AML-193 (cell line): Measurements from ENCODE around the gene IQGAP3.

Source experiments
- DNase-seq, 2 experiments: peaks; one replicate each; lab custom pipeline; 2025; lab: John Stamatoyannopoulos, UW

Gene IQGAP3

DNA sequence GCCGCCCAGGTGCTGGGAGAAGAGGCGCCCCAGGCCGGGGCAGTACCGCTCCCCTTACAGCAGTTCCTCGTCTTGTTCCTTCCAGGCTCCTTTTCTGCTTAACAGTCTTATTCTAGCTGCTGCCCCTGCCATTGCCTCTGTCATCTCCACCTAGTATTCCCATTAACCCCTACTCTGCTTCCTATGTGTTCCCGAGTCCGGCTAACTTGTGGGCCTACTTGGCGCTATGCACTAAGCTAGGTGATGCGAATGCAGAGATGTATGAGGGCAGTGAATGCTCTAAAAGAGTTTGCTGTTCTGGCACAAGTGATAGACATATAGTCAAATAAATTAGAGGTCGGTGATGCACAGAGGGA lies 276 bp upstream of the IQGAP3 start:
- DNase-seq = no peak

DNA sequence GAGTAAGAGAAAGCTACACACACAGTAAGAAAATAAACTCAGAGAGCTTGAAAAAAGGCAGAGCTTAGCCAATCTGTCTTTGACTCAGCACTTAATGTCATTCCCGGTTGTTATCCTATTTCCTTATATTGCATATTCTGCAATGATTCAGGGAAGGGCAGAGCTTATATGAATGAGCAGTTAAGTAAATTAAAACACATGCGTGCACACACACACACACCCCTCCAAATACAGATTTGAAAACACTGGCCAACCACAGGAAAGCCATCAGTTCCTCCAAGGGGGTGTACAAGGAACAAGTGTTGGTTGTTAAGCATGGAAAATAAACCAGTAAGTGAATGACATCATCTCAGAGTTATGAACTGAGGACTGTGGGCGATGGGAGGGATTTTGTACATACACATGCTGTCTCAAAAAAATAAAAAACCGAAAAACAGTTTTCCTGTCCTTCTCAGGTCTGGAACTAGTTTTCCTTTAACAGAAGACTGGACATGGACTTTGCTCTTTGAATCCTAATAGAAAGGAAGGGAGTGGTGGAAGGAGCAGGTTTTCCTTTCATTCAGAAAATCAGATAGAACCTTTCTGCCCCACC lies 1.0 kb downstream of the IQGAP3 start:
- DNase-seq = peak; percentile 15 to 34

DNA sequence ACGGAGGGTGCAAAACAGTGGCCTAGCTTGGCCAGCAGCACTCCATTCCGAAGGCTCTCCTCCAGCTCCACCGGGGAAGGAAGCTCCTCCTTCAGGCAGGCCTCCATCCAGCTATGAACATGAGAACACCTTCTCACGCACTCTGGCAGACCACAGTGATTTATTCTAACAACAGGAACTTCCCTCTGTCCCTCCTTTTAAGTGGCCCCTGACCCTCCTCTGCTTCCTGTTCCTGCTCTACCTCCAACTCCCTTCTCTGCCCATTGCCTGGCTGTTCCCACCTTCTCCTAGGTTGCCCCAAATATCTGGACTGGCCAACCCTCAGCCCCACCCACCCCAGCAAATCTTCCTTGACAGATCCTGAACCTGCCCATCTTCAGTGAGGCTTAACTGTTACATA lies 5.9 kb downstream of the IQGAP3 start:
- no peak for DNase-seq

DNA sequence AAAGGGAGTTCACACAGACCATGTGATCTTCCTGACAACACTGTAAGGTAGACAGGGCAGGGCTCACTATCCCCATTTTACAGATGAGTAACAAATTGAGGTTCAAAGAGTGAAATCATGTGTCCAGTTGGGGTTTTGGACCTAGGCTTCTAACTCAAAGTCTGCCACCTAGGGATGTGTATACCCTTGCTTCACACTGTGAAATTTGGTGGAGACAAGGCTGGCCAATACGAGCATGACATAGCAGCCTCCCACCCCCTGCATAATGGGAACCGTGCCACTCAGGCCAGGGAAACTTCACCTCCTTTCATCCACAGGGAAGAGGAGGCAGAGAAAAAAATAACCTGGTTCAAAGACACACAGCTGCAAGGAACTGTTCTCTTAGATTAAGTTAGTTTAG lies 6.8 kb downstream of the IQGAP3 start:
- no peak for DNase-seq

DNA sequence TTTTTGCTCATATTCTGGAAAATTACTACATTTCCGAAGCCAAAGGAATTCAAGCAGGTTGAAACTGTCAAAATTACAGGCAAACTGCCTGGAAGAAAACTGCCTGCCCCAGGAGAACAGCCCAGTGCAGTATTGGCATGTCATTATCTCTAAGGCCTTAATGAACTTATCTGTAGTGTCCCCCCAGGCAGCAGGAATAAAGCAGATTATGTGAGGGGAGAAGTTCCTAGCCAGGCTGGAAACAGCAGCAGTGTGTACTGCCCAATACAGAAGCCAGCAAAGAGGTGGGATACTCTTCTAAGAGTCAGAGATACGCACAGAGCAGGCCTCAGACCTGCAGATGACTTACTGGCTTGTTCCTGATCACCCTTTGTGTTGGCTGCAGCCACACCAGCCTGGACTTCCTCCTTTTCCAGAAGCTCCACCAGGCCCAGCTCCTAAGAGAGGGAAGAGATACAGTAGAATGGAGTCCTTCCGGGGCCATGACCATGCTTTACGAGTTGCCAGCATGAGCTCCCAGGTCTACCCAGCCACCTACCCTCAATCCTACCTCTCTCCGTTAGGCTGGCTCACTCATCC lies 11.7 kb downstream of the IQGAP3 start:
- DNase-seq = no peak

DNA sequence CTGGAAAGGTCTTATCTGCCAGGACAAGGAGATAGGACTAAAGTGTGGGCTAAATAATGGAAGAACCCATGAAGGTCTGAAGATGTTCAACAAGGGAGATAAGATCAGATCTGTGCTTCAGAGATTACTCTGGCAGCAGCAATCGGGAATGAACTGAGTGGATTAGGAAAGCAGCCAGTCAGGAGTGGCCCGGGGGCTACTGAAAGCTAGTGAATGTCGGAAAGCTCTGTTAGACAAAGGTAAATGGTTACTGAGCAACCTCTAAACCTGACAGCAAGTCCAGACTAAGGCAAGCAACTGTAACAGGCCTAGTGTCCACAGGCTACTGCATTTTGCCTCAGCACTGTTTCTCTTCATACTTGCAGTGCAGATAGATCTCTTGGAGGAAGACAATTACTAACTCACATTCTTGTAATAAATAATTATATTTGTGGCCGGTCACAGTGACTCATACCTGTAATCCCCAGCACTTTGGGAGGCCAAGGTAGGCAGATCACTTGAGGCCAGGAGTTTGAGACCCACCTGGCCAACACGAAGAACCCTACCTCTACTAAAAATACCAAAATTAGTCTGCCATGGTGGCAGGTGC lies 12.5 kb downstream of the IQGAP3 start:
- DNase-seq = no peak

DNA sequence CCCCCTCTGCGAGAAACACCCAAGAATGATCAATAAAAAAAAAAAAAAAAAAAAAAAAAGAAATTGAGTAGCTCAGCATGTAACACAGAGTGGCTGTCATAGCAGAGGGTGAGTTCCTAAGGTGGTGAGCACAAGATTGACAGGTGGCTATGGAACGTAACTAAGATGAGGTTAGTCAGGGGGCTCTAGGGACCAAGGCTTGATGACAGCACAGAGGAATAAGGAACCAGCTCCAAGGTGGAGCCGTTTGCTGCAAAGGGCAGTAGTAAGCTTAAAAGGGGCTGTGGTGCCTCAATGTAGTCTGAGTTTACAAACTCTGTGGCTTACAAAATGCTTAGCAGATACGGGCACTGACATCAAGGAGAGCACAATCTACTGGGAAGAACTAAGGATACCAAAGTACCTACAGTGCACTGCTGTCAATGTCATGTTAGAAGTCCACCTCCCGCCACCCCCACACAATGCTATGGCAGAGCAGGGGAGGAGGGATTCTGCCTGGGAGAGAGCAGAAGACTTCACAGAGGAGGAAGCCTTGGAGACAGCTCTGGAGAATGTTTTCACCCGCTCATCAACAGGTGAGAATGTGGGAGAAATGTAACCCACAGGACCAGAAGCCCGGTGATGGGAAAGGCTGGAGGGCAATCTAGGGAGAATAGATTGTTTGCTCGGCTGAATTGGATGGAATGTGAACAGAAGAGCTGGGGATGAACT lies 13.1 kb downstream of the IQGAP3 start:
- no peak for DNase-seq

DNA sequence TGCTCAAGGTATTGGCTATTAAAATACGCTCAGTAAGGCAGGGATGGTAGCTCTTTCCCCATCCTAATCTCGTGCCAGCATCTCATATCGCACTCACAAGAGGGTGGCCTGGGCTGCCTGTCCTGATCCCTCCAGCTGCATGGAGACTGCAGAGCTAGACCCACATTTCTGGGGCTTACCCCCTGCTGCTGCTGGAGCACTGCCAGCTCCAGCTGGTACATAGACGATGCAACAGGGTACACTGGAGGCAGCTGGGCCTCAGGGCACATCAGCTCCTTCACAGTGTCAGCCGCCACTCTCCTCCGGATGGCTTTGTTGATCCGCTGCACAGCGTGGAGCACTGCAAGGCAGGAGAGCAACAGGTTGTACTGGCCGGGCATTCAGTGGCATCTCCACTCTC lies 16.0 kb downstream of the IQGAP3 start:
- no peak for DNase-seq

DNA sequence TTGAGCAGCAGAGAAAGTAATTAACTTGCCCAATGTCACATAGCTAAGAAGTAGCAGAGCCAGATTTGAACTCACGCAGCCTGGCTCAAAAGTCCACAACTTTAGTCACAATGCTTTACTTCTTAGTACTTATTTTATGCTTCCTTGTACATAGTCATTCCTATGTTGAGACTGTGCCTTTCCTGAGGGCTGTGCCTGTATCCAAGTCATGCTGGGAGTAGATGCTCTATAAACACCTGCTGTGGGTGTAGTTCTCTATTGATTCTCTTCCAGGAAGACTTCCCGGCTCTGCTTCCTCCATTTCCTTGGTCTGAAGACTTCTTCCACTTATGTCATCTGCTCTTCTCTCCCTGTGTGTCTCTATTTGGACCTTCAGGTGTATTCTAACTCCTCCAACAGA lies 16.6 kb downstream of the IQGAP3 start:
- no peak for DNase-seq

DNA sequence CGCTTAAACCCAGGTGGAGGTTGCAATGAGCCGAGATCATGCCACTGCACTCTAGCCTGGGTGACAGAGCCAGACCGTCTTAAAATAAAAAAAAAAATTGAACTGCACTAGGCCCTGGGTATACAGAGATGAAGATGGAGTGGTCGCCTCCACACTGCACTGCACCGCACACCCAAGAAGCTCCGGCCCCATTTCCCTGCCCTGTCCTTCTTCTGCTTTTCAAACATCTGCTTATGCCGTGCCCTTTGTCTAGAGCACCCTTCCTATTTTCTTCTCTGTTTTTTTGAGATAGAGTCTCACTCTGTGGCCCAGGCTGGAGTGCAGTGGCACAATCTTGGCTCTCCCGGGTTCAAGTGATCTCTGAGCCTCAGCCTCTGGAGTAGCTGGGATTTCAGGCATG lies 17.4 kb downstream of the IQGAP3 start:
- no peak for DNase-seq

DNA sequence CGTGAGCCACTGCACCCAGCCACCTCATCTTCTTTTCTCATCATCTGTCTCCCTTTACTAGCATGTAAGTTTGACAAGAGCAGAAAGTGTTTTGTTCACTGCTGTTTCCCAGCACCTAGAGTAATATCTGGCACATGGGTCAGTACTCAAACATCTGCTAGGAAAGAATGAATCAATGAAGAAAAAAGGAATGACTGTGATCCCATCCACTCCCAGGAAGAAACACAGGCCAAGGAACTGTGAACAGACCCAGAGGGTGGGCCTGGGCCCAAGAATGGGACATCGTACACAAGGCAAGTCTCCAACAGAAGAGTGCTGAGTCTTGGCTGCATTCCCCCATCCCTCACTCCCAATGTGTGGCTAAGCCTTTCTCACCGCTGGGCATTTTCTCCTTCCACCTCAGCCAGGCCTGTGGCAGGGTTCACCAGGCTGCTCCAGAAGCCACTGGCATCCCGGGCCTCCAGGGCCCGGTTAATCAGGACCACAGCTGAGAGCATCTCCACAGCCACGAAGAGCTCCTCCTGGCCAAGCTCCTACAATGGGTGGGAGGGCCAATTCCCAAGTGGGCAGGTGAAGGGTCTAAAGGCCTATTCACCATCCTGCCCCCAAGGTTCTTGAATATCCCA lies 18.4 kb downstream of the IQGAP3 start:
- no peak for DNase-seq

DNA sequence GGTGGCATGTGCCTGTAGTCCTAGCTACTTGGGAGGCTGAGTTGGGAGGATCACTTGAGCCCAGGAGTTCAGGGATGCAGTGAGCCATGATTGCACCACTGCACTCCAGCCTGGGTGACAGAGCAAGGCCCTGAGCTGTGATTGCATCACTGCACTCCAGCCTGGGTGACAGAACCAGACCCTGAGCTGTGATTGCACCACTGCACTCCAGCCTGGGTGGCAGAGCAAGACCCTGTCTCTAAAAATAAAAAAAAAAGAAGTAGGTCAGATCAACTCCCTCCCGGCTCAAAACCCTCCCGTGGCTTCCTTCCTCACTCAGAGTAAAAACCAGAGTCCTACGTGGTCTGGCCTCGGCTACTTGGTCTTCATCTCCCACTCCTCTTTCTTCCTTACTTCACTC lies 19.4 kb downstream of the IQGAP3 start:
- DNase-seq = peak; percentile 67 to 72

DNA sequence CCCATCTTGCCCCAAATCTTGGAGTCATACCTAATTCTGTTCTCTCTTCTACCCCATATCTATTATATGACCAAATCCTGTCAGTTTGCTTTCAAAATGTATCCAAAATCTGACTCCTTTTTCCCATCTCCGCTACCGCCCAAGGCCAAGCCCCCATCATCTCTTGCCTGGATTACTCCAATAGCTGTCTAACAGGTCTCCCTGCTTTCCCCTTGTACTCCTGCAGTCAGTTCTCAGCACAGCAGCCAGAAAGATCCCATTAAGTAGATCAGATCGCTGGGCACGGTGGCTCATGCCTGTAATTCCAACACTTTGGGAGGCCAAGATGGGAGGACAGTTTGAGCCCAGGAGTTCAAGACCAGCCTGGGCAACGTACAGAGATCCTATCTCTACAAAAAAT lies 19.8 kb downstream of the IQGAP3 start:
- DNase-seq = no peak

DNA sequence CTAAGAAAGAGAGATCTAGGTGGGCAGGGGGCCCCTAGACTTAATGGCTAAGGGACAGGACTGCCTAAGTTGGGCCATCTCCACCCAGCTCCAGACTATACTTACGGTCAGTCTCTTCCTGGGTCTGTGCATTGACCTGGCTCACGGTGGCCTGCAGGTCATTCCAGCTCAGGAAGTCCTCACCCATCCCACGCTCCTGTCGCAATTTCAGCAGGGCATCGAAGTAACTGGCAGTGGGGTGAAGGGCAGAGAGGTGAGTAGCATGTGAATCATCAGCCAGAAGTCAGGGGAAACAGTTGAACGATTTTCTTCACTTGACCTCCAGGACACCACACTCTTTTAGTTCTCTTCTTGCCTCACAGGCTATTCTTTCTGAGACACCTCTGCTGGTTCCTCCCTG lies 20.5 kb downstream of the IQGAP3 start:
- DNase-seq = peak; percentile 29 to 42

DNA sequence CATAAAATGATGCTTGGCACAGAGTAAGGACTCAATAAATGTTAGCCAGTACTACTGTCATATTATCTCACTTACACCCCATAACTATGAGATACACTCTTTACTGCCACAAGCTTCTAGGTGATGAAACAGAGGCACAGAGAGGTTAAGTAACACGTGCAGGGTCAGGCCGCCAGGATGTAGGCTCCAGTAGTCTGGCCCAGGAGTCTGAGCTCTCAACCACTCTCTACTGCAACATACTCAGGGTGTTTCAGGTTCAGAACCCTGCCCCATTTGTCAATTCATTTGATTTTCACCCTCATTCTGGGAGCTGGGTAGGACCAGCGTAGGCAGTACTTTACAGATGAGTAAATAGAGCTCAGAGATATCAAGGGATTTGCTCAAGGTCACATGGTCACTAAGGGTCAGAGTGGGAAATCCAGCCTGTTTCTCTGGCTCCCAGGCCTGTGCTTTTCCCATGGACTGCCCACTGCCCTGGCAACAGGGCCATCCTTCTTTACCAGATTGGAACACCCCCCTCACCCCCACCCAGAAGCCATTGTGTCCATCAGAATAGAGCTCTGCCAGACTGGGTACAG lies 21.2 kb downstream of the IQGAP3 start:
- peak in 1 of 2 experiments; percentile 4 for DNase-seq

DNA sequence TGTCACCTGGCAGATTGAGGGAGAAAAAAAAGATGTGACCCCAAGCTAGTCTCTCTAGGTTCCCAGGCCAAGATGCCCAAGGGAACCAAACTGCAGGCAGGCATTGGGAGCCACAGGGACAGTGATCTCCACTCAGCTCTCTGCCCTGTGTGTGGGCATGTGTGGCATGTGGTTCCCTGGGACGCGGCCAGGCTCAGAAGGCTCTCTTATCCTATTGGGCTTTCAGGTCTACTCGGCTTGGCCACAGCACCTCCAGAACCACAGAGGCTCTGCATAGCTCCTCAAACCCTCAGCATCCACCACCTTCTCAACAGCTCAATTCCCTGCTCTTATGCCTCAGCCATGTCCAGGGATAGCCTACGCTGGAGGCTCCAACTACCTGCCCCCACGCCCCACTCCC lies 22.0 kb downstream of the IQGAP3 start:
- no peak for DNase-seq

DNA sequence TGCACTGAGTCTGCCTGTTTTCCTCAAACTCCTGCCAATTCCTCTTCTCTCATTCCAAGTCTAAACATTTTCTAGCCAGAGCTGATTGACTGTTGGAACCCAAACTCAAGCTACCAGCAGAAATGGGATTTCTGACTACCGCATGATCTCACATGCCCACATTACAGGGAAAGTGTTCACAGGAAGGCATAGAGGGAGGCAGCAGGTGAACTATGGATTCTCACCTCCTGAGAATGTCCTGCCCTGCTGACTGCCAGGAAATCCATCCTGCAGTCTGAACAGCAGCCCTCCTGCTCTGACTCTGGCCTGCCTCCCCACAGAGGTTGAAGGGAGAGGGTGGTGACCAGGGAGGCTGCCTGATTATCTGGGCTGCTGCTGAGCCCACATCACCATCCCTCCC lies 22.5 kb downstream of the IQGAP3 start:
- DNase-seq = no peak

DNA sequence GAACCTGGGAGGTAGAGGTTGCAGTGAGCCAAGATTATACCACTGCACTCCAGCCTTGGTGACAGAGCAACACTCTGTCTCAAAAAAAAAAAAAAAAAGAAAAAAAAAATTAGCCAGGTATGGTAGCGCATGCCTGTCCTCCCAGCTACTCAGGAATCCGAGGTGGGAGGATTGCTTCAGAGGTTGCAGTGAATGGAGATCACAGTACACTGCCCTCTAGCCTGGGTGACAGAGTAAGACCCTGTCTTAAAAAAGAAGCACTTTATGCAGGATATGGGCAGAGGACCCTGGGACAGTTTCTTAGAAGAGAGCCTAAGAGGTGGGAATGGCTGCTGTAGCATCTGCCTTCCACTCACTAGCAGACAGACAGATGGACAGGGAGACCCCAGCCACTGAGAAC lies 23.0 kb downstream of the IQGAP3 start:
- DNase-seq = no peak

DNA sequence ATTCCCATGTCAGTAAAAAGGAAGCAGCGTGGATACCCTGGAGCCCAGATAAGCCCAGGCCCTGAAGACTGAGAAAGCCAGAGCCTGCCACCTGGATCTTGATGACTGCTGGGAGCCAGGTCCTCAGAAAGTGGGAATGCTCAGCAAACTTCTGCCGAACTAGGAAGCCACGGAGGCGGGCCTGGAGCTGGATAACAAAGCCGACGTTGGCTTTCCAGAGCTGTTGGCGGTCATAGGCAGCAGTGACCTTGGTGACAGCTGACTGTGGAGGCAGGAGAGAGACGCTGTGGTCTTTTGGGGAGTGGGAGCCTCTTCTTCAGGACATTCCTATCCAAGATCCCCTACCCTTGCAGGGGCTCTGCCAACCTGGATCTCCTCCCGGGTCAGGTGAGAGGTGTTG lies 24.4 kb downstream of the IQGAP3 start:
- no peak for DNase-seq

DNA sequence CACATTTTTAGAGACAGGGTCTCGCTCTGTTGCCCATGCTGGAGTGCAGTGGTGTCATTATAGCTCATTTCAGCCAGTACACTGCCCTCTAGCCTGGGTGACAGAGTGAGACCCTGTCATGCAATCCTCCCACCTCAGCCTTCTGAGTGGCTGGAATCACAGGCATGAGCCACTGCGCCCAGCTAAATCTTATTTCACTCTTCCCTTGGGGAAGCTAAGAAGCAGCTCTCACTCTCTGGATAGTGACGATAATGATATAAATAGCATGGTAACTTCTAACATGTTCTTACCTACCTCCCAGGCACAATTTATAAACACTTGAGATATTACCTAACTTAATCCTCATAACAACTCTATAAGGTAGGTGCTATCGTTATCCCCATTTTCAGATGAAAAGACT lies 24.9 kb downstream of the IQGAP3 start:
- DNase-seq = no peak

DNA sequence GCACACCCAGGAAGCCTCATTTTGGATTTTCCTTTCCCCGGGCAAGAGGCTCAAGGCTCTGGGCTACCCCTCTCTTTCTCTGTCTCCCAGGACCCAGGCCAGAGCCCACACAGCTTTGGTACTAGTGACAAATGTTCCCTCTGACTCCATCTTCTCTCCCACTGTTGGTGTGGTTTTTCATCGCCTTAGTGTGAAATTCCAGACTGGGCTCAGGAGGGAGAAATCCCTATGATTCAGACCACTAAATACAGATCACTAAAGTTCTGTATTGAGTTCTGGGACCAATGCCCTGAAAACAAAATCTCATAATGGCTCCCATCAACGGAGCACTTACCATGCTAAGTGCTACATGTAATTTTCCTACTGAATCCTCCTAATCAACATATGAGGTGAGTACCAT lies 26.1 kb downstream of the IQGAP3 start:
- no peak for DNase-seq

DNA sequence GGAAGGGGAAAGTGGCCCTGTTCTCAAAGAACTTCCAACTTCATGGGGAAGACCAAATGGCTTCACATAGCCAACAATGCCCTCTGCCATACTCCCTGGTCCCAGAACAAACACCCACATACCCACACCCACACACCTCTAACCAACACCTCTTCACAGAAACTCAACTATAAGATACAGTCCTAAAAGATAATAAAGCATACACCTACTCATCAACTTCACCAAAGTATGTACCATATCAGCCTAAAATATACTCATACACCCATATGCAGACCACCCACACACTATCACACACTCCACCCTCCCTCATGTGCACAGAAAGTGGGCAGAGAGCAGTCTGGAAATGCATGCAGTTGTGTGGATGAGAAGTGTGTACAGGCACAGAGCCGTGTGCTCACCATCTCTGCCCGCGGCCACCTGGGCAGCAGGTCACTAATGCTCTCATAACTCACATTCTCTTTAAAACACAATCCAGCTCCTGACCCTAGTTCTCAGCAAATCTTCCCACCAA lies 27.7 kb downstream of the IQGAP3 start:
- no peak for DNase-seq
